GM12878 (cell line): ENCODE data around the gene KAT2B. TPM values are rescaled to one million over a fixed set of nuclear protein-coding genes. Genes with fewer than 3 reads are reported as not detected.
A peak's percentile ranks its signal among the peaks of the same experiment; 100 is the strongest.

Experiments used
- BCLAF1 ChIP-seq: fragments of 450-650 bp; IDR thresholded peaks from 2 replicates; pipeline ENCODE4 v1.6.1; 2017; ENCODE audit warnings: antibody characterized with exemption, mild to moderate bottlenecking, moderate library complexity
- E2F8 ChIP-seq: fragments of 450-650 bp; IDR thresholded peaks from 2 replicates; pipeline ENCODE4 v1.6.1; 2018; ENCODE audit warnings: mild to moderate bottlenecking, low read depth, moderate library complexity; ENCODE audit not compliant: partially characterized antibody
- E4F1 ChIP-seq: fragments of 450-650 bp; IDR thresholded peaks from 2 replicates; pipeline ENCODE4 v1.6.1; 2018; ENCODE audit warnings: borderline replicate concordance, mild to moderate bottlenecking; ENCODE audit not compliant: partially characterized antibody
- ELK1 ChIP-seq: IDR thresholded peaks from 2 replicates; pipeline ENCODE4 v1.6.1; 2012; ENCODE audit warnings: low read depth, low read length, improper control_type of control experiment
- ETV6 ChIP-seq, 2 experiments: fragments of 450-650 bp in 1 of 2; IDR thresholded peaks in 1 of 2; conservative IDR thresholded peaks in 1 of 2; 2 replicates each; pipeline ENCODE4 v1.6.1; 2014; ENCODE audit warnings: antibody characterized with exemption in 1 of 2, borderline replicate concordance in 1 of 2, low read depth in 1 of 2, mild to moderate bottlenecking in 1 of 2, moderate library complexity in 1 of 2
- IRF3 ChIP-seq: fragments of 450-650 bp; IDR thresholded peaks from 2 replicates; pipeline ENCODE4 v1.6.1; 2014; ENCODE audit warnings: mild to moderate bottlenecking
- MYC ChIP-seq: IDR thresholded peaks from 2 replicates; pipeline ENCODE4 v1.6.1; 2011; ENCODE audit warnings: mild to moderate bottlenecking, low read length, moderate library complexity, inconsistent platforms; ENCODE audit not compliant: insufficient read depth, insufficient replicate concordance, insufficient read length, severe bottlenecking
- PBX3 ChIP-seq: IDR thresholded peaks from 2 replicates; pipeline ENCODE4 v1.6.1; 2011; ENCODE audit warnings: mild to moderate bottlenecking, low read depth, low read length, moderate library complexity; ENCODE audit not compliant: insufficient replicate concordance
- RELB ChIP-seq: fragments of 450-650 bp; IDR thresholded peaks from 2 replicates; pipeline ENCODE4 v1.6.1; 2017; ENCODE audit warnings: low read depth, mild to moderate bottlenecking, moderate library complexity
- SPI1 ChIP-seq: IDR thresholded peaks from 2 replicates; pipeline ENCODE4 v1.6.1; 2011; ENCODE audit warnings: low read depth, mild to moderate bottlenecking, low read length, moderate library complexity, borderline replicate concordance; ENCODE audit not compliant: insufficient read depth
- polyA plus RNA-seq, 11 experiments: library from polyadenylated mRNA; depleted of rRNA in 4 of 11; unstranded in 6 of 11; stranded (reverse) in 5 of 11; fragments of >200 nt; fragmentation: Nextera tagmentation in 4 of 11; fragmentation: Illumina TruSeq in 1 of 11; extraction: Ambion mirVana in 4 of 11; extraction: Trizol in 1 of 11; gene quantifications; 1 replicate in 1 of 11; 2 replicates in 10 of 11; pipeline versions ENCODE4 v1.2.1 to v1.2.3, GENCODE V29; 2011 to 2016; ENCODE audit warnings: inconsistent platforms in 2 of 11, missing spikeins in 2 of 11, low read depth in 1 of 11
- total RNA-seq, 4 experiments: library from RNA; depleted of rRNA in 3 of 4; stranded (reverse); fragments of >200 nt in 3 of 4; fragmentation: Illumina TruSeq in 1 of 4; extraction: Trizol in 1 of 4; gene quantifications; 2 replicates each; pipeline versions ENCODE4 v1.2.1 to v1.2.3, GENCODE V29; 2013 to 2021

KAT2B gene
- total and polyA plus RNA-seq, 10 of the 15 experiments (the other 5 are each of a cell fraction or from before 2014, with no cell fraction given): 2.9 to 15.2 (median 10.2) TPM

- TF ChIP-seq E2F8 (no peak), IRF3 (peak; percentile 92), ELK1 (no peak), MYC (peak; percentile 47), ETV6 (conservative IDR thresholded peaks at IDR 0.05 in 1 of 2, IDR thresholded peaks at IDR 0.05 in 1 of 2; ENCODE audit: borderline replicate concordance in 1 of 2, low read depth in 1 of 2) (peak in 1 of 2 experiments; percentile 75; a peak in 2 of 4 replicates), RELB (peak; percentile 89; the same call in 1 of the 2 replicates), PBX3 (peak; percentile 24), BCLAF1 (0 out of 2 replicates have a peak, but pooled peaks have one; percentile 45), E4F1 (peak; percentile 26), SPI1 (no peak)
These were observed 145.7 kb downstream of the KAT2B start, which contains the start of gene SGO1 (continued) for GRCh38 chr3:20185679-20186599.
